HL-60 (cell line): Measurements from ENCODE around the gene EEPD1.

Experiments
- GABPA ChIP-seq: IDR thresholded peaks from 2 replicates; pipeline ENCODE4 v1.6.1; 2012; ENCODE audit warnings: low read depth
- TF ChIP-seq, protein P1 (sequence below): IDR thresholded peaks from one replicate; pipeline ENCODE4 v1.5.1; 2011; ENCODE audit warnings: low read length, control low read depth, inconsistent platforms; ENCODE audit not compliant: insufficient read depth

DNA sequence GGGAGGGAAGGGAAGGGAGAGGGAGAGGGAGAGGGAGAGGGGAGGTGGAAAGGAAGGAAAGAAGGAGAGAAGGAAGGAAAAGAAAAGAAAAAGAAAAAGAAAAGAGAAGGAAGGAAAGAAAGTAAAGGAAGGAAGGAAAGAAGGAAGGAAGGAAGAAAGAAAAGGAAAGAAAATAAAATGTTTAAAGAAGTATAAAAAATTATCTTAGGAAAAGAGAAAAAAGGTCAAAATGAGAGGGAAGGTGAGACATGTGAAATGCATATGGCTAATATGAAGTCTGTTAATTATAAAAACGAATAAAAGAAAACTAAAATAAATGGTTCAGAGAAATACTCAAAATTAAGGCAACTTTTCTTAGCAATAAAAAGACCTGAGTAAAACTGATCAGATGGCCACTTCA is 190.5 kb downstream of the EEPD1 start:
- no peak for TF ChIP-seq GABPA
- TF ChIP-seq, protein P1, sequence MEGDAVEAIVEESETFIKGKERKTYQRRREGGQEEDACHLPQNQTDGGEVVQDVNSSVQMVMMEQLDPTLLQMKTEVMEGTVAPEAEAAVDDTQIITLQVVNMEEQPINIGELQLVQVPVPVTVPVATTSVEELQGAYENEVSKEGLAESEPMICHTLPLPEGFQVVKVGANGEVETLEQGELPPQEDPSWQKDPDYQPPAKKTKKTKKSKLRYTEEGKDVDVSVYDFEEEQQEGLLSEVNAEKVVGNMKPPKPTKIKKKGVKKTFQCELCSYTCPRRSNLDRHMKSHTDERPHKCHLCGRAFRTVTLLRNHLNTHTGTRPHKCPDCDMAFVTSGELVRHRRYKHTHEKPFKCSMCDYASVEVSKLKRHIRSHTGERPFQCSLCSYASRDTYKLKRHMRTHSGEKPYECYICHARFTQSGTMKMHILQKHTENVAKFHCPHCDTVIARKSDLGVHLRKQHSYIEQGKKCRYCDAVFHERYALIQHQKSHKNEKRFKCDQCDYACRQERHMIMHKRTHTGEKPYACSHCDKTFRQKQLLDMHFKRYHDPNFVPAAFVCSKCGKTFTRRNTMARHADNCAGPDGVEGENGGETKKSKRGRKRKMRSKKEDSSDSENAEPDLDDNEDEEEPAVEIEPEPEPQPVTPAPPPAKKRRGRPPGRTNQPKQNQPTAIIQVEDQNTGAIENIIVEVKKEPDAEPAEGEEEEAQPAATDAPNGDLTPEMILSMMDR, result no peak
